HEK293 (cell line): ENCODE results near the gene FCGBP.

Experiments used
- CTCF ChIA-PET: fragments of 350-600 bp; formaldehyde crosslinking; extraction: SDS; loops from one replicate; lab custom pipeline; 2021; ENCODE audit warnings: antibody characterized with exemption; lab: Yijun Ruan, JAX
- POLR2A ChIA-PET: fragments of 300-600 bp; formaldehyde crosslinking; extraction: SDS; loops from one replicate; lab custom pipeline; 2020; ENCODE audit warnings: antibody characterized with exemption, inconsistent platforms; lab: Yijun Ruan, JAX
- H3K27ac ChIP-seq: fragments of 200-500 bp; sonication (Bioruptor generic); 2 replicates; pipeline ENCODE4 v1.5.1; 2014; ENCODE audit warnings: low read depth, low read length, control low read depth, inconsistent platforms; ENCODE audit errors: extremely low read depth
- H3K36me3 ChIP-seq, 2 experiments: fragments of 200-500 bp in 1 of 2; sonication (Bioruptor generic) in 1 of 2; 1 replicate in 1 of 2; 2 replicates in 1 of 2; pipeline ENCODE4 v1.5.1; 2014 to 2017; ENCODE audit warnings: inconsistent platforms in 2 of 2, low read length in 2 of 2; ENCODE audit not compliant: control insufficient read depth in 2 of 2, insufficient read depth in 1 of 2
- H3K4me1 ChIP-seq: fragments of 200-500 bp; sonication (Bioruptor generic); 2 replicates; pipeline ENCODE4 v1.5.1; 2014; ENCODE audit warnings: mild to moderate bottlenecking, low read length, inconsistent platforms; ENCODE audit not compliant: control insufficient read depth, insufficient read depth
- H3K4me3 ChIP-seq: 2 replicates; pipeline ENCODE4 v1.5.1; 2011; ENCODE audit warnings: low read depth, mild to moderate bottlenecking, control low read depth, low read length, moderate library complexity
- H3K9me3 ChIP-seq: fragments of 200-500 bp; sonication (Bioruptor generic); 2 replicates; pipeline ENCODE4 v1.5.1; 2014; ENCODE audit warnings: low read depth, low read length, inconsistent platforms; ENCODE audit not compliant: control insufficient read depth, insufficient read depth
- GLI4 ChIP-seq: fragments of 450-650 bp; formaldehyde crosslinking; IDR thresholded peaks from 2 replicates; pipeline ENCODE4 v1.5.1; 2016; ENCODE audit warnings: missing biosample characterization, missing genetic modification characterization
- OSR2 ChIP-seq: fragments of 450-650 bp; formaldehyde crosslinking; IDR thresholded peaks from 2 replicates; pipeline ENCODE4 v1.5.1; 2016; ENCODE audit warnings: missing biosample characterization, missing genetic modification characterization
- RBAK ChIP-seq: fragments of 450-650 bp; formaldehyde crosslinking; IDR thresholded peaks from 2 replicates; pipeline ENCODE4 v1.5.1; 2016; ENCODE audit warnings: missing biosample characterization, missing genetic modification characterization
- ZBTB20 ChIP-seq: fragments of 450-650 bp; formaldehyde crosslinking; IDR thresholded peaks from 2 replicates; pipeline ENCODE4 v1.5.1; 2016; ENCODE audit warnings: missing biosample characterization, missing genetic modification characterization
- ZBTB7A ChIP-seq: fragments of 450-650 bp; formaldehyde crosslinking; IDR thresholded peaks from 2 replicates; pipeline ENCODE4 v1.5.1; 2016; ENCODE audit warnings: low read depth, missing biosample characterization, missing genetic modification characterization
- ZNF114 ChIP-seq: fragments of 450-650 bp; formaldehyde crosslinking; IDR thresholded peaks from 2 replicates; pipeline ENCODE4 v1.5.0; 2017; ENCODE audit warnings: missing biosample characterization, missing genetic modification characterization
- ZNF121 ChIP-seq: fragments of 450-650 bp; formaldehyde crosslinking; IDR thresholded peaks from 2 replicates; pipeline ENCODE4 v1.5.1; 2016; ENCODE audit warnings: missing biosample characterization, missing genetic modification characterization
- ZNF133 ChIP-seq: fragments of 450-650 bp; formaldehyde crosslinking; IDR thresholded peaks from 2 replicates; pipeline ENCODE4 v1.5.1; 2016; ENCODE audit warnings: missing biosample characterization, missing genetic modification characterization
- ZNF146 ChIP-seq: fragments of 450-650 bp; formaldehyde crosslinking; IDR thresholded peaks from 2 replicates; pipeline ENCODE4 v1.5.1; 2016; ENCODE audit warnings: missing biosample characterization, missing genetic modification characterization
- ZNF16 ChIP-seq: fragments of 450-650 bp; formaldehyde crosslinking; IDR thresholded peaks from 2 replicates; pipeline ENCODE4 v1.5.1; 2016; ENCODE audit warnings: low read depth, missing biosample characterization, missing genetic modification characterization
- ZNF24 ChIP-seq: fragments of 450-650 bp; formaldehyde crosslinking; IDR thresholded peaks from 2 replicates; pipeline ENCODE4 v1.5.1; 2016; ENCODE audit warnings: missing biosample characterization, missing genetic modification characterization
- ZNF248 ChIP-seq: fragments of 450-650 bp; formaldehyde crosslinking; IDR thresholded peaks from 2 replicates; pipeline ENCODE4 v1.5.1; 2017; ENCODE audit warnings: missing biosample characterization, missing genetic modification characterization
- ZNF391 ChIP-seq: fragments of 450-650 bp; formaldehyde crosslinking; IDR thresholded peaks from 2 replicates; pipeline ENCODE4 v1.5.1; 2016; ENCODE audit warnings: low read depth, missing biosample characterization, missing genetic modification characterization, borderline replicate concordance
- ZNF48 ChIP-seq: fragments of 450-650 bp; formaldehyde crosslinking; IDR thresholded peaks from 2 replicates; pipeline ENCODE4 v1.5.1; 2016; ENCODE audit warnings: missing biosample characterization, missing genetic modification characterization
- ZNF530 ChIP-seq: fragments of 450-650 bp; formaldehyde crosslinking; IDR thresholded peaks from 2 replicates; pipeline ENCODE4 v1.5.1; 2016; ENCODE audit warnings: low read depth, missing biosample characterization, missing genetic modification characterization
- ZNF623 ChIP-seq: fragments of 450-650 bp; formaldehyde crosslinking; IDR thresholded peaks from 2 replicates; pipeline ENCODE4 v1.5.1; 2016; ENCODE audit warnings: missing biosample characterization, missing genetic modification characterization
- ZNF654 ChIP-seq: fragments of 450-650 bp; formaldehyde crosslinking; IDR thresholded peaks from 2 replicates; pipeline ENCODE4 v1.5.1; 2016; ENCODE audit warnings: low read depth, missing biosample characterization, missing genetic modification characterization
- ZNF658 ChIP-seq: fragments of 450-650 bp; formaldehyde crosslinking; IDR thresholded peaks from 2 replicates; pipeline ENCODE4; 2016; ENCODE audit warnings: missing biosample characterization, missing genetic modification characterization
- ZNF707 ChIP-seq: fragments of 450-650 bp; formaldehyde crosslinking; IDR thresholded peaks from 2 replicates; pipeline ENCODE4 v1.5.1; 2016; ENCODE audit warnings: missing biosample characterization, missing genetic modification characterization
- ZNF785 ChIP-seq: fragments of 450-650 bp; formaldehyde crosslinking; IDR thresholded peaks from 2 replicates; pipeline ENCODE4 v1.5.1; 2016; ENCODE audit warnings: missing biosample characterization, missing genetic modification characterization
- ZSCAN30 ChIP-seq: fragments of 450-650 bp; IDR thresholded peaks from 2 replicates; pipeline ENCODE4 v1.5.1; 2018; ENCODE audit warnings: missing biosample characterization, mild to moderate bottlenecking, missing genetic modification characterization, moderate library complexity
- TF ChIP-seq, protein P1 (sequence below): fragments of 450-650 bp; formaldehyde crosslinking; IDR thresholded peaks from 2 replicates; pipeline ENCODE4 v1.5.1; 2016; ENCODE audit warnings: missing biosample characterization, missing genetic modification characterization
- TF ChIP-seq, protein P2 (sequence below): sonication (generic); formaldehyde crosslinking; IDR thresholded peaks from 2 replicates; pipeline ENCODE4 v1.8.1; 2022; ENCODE audit warnings: mild to moderate bottlenecking, moderate library complexity, missing genetic modification reagents
- TF ChIP-seq, protein P3 (sequence below): fragments of 450-650 bp; formaldehyde crosslinking; IDR thresholded peaks from 2 replicates; pipeline ENCODE4 v1.5.1; 2016; ENCODE audit warnings: missing biosample characterization, missing genetic modification characterization
- TF ChIP-seq, protein P4 (sequence below): IDR thresholded peaks from 2 replicates; pipeline ENCODE4 v1.6.1; 2011; ENCODE audit warnings: mild to moderate bottlenecking, low read depth, low read length, borderline replicate concordance

The FCGBP gene

DNA sequence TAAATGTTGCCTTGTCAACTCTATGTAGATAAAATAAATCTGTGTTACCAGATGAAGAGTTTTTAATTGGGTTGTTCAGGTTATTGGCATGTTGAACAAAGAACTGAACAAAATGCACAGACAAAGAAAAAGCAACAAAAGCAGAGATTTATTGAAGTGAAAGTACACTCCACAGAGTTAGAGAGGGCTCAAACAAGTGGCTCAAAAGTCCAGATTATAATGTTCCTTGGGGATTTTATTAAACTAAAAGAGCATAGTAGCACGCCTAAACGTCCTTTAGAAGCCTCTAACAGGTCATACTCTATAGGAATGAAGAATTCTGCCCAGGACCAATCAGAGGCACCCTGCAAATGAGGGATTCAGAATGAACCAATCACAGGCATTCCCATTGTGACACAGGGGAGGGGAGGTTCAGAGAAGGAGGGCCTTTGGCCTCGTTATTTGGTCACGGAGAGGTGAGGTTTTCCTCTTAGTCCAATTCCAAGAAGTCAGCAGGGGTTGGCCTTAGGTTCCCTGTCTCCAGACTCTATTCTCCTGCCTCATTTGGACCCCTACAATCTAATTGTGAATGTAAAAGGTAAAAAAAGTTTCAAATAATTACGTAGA lies 49.4 kb upstream of the FCGBP start (continued):
- TF ChIP-seq, protein P1, sequence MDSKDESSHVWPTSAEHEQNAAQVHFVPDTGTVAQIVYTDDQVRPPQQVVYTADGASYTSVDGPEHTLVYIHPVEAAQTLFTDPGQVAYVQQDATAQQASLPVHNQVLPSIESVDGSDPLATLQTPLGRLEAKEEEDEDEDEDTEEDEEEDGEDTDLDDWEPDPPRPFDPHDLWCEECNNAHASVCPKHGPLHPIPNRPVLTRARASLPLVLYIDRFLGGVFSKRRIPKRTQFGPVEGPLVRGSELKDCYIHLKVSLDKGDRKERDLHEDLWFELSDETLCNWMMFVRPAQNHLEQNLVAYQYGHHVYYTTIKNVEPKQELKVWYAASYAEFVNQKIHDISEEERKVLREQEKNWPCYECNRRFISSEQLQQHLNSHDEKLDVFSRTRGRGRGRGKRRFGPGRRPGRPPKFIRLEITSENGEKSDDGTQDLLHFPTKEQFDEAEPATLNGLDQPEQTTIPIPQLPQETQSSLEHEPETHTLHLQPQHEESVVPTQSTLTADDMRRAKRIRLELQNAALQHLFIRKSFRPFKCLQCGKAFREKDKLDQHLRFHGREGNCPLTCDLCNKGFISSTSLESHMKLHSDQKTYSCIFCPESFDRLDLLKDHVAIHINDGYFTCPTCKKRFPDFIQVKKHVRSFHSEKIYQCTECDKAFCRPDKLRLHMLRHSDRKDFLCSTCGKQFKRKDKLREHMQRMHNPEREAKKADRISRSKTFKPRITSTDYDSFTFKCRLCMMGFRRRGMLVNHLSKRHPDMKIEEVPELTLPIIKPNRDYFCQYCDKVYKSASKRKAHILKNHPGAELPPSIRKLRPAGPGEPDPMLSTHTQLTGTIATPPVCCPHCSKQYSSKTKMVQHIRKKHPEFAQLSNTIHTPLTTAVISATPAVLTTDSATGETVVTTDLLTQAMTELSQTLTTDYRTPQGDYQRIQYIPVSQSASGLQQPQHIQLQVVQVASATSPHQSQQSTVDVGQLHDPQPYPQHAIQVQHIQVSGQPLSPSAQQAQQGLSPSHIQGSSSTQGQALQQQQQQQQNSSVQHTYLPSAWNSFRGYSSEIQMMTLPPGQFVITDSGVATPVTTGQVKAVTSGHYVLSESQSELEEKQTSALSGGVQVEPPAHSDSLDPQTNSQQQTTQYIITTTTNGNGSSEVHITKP (tag by site-specific recombination), result no peak
- TF ChIP-seq ZNF248 (tag by site-specific recombination) (no peak), ZNF16 (no peak), RBAK (no peak)
- TF ChIP-seq, protein P2, sequence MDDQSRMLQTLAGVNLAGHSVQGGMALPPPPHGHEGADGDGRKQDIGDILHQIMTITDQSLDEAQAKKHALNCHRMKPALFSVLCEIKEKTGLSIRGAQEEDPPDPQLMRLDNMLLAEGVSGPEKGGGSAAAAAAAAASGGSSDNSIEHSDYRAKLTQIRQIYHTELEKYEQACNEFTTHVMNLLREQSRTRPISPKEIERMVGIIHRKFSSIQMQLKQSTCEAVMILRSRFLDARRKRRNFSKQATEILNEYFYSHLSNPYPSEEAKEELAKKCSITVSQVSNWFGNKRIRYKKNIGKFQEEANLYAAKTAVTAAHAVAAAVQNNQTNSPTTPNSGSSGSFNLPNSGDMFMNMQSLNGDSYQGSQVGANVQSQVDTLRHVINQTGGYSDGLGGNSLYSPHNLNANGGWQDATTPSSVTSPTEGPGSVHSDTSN (CRISPR knock-in tag), result no peak

DNA sequence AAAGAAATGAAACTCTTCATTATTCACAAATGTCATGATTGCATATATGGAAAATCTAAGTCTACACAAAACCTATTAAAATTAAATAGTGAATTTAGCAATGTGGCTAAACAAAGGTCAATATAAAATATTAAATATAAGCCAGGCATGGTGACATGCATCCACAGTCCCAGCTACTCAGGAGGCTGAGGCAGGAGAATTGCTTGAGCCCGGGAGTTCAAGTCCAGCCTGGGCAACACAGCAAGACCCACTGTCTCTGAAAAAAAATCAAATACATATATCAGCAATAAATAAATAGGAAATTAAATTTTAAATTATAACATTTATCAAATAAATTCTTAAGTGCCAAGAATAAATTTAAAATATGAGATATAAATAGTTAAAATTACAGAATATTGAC lies 48.4 kb upstream of the FCGBP start:
- Histone ChIP-seq H3K4me3 (no peak overlapping the region), H3K27ac (no peak overlapping the region), H3K36me3 (peaks cover 60 to 69% of the 10 kb centered on the region in 2 experiments), H3K9me3 (peaks cover 31% of the 10 kb centered on the region), H3K4me1 (no peaks in the 10 kb centered on the region)
- CTCF ChIA-PET, result no interaction called here
- POLR2A ChIA-PET, result interaction anchor here (4.1 kb wide), 1 partner anchor 13 kb away, joined by 20 read pairs; the partner anchor contains the start of gene PSMC4
- TF ChIP-seq ZNF785 (no peak), ZNF654 (no peak), ZNF121 (tag by site-specific recombination) (peak; percentile 80), ZNF24 (tag by site-specific recombination) (no peak)

DNA sequence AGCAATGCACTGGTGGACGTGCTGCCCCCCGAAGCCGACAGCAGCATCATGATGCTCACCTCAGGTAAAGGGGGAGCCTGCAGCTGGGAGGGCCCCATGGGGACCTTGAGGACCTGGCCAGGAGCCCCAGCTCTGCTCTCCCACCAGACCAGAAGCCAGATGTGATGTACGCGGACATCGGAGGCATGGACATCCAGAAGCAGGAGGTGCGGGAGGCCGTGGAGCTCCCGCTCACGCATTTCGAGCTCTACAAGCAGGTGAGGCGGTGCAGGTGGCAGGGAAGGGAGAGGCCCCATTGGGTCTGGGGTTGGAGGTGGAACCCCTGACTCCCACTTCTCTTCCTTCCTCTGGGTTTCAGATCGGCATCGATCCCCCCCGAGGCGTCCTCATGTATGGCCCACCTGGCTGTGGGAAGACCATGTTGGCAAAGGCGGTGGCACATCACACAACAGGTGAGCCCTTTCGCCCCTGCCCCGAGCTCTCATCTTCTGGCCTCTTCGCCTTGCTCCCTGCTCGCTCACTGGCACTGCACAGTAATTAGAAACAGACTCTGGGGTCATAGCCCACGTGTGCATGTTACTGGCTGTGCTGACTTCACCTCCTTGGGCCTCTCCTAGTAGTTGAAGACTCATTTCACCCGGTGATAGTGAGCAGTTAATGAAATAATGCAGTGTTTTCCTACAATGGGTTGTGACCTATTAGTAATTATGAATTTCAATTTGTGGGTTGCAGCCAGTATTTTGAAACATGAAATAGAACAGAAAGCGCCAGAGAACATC lies 40.1 kb upstream of the FCGBP start:
- no peak overlapping the region for H3K27ac ChIP-seq
- peaks cover 69 to 79% of the 10 kb centered on the region in 2 experiments for H3K36me3 ChIP-seq
- no peaks in the 10 kb centered on the region for H3K9me3 ChIP-seq
- H3K4me1 ChIP-seq, result peaks cover 10% of the 10 kb centered on the region
- no peak overlapping the region for H3K4me3 ChIP-seq
- ChIA-PET POLR2A (interaction anchor here (1.0 kb wide), 1 partner anchor 129 kb away, joined by 3 read pairs; the partner anchor contains the start of gene FBL), CTCF (interaction anchor here (1.0 kb wide), 1 partner anchor 435 kb away, joined by 3 read pairs; no protein-coding TSS in a partner anchor)
- no peak for TF ChIP-seq ZNF658 (tag by site-specific recombination)
- no peak for TF ChIP-seq ZNF391 (tag by site-specific recombination)
- no peak for TF ChIP-seq ZNF133 (tag by site-specific recombination)
- TF ChIP-seq ZBTB7A (tag by site-specific recombination), result no peak
- TF ChIP-seq ZNF146 (tag by site-specific recombination), result no peak
- TF ChIP-seq ZNF530 (tag by site-specific recombination), result no peak
- no peak for TF ChIP-seq ZNF623 (tag by site-specific recombination)
- no peak for TF ChIP-seq OSR2
- no peak for TF ChIP-seq ZNF707 (tag by site-specific recombination)
- TF ChIP-seq, protein P3, sequence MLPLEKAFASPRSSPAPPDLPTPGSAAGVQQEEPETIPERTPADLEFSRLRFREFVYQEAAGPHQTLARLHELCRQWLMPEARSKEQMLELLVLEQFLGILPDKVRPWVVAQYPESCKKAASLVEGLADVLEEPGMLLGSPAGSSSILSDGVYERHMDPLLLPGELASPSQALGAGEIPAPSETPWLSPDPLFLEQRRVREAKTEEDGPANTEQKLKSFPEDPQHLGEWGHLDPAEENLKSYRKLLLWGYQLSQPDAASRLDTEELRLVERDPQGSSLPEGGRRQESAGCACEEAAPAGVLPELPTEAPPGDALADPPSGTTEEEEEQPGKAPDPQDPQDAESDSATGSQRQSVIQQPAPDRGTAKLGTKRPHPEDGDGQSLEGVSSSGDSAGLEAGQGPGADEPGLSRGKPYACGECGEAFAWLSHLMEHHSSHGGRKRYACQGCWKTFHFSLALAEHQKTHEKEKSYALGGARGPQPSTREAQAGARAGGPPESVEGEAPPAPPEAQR (tag by site-specific recombination), result no peak
- TF ChIP-seq ZBTB20 (tag by site-specific recombination), result no peak
- no peak for TF ChIP-seq ZNF48 (tag by site-specific recombination)
- TF ChIP-seq, protein P4, sequence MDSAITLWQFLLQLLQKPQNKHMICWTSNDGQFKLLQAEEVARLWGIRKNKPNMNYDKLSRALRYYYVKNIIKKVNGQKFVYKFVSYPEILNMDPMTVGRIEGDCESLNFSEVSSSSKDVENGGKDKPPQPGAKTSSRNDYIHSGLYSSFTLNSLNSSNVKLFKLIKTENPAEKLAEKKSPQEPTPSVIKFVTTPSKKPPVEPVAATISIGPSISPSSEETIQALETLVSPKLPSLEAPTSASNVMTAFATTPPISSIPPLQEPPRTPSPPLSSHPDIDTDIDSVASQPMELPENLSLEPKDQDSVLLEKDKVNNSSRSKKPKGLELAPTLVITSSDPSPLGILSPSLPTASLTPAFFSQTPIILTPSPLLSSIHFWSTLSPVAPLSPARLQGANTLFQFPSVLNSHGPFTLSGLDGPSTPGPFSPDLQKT, result no peak
- TF ChIP-seq ZSCAN30 (tag by site-specific recombination), result no peak
- no peak for TF ChIP-seq ZNF114
- no peak for TF ChIP-seq GLI4
